Measurements from ENCODE around the gene API5.

API5 gene

DNA sequence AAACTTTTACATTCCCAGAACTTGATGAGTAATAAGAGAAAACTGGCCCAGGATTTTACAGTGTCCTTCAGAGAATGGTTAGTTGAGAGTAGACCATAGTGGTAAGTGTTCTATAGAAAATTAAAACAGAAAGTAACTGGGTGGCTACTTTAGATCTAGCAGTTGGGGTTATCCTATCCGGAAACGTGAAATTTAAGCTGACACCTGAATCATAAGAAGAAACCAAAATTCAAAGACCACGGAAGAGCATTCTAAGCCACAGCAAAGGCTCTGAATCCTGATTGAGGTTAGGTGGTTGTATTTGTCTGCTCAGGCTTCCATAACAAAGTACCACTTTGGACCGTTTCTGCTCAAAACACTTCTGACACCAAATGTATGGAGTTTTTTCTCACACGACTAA lies 80.9 kb downstream of the API5 start:
- in situ Hi-C loops (cut with MboI; ENCODE audit: low sequenced_read_pairs, unreplicated experiment) = no loop called here
- DNase-seq (ENCODE audit: low spot score) = no peak
- TF ChIP-seq, protein P1, sequence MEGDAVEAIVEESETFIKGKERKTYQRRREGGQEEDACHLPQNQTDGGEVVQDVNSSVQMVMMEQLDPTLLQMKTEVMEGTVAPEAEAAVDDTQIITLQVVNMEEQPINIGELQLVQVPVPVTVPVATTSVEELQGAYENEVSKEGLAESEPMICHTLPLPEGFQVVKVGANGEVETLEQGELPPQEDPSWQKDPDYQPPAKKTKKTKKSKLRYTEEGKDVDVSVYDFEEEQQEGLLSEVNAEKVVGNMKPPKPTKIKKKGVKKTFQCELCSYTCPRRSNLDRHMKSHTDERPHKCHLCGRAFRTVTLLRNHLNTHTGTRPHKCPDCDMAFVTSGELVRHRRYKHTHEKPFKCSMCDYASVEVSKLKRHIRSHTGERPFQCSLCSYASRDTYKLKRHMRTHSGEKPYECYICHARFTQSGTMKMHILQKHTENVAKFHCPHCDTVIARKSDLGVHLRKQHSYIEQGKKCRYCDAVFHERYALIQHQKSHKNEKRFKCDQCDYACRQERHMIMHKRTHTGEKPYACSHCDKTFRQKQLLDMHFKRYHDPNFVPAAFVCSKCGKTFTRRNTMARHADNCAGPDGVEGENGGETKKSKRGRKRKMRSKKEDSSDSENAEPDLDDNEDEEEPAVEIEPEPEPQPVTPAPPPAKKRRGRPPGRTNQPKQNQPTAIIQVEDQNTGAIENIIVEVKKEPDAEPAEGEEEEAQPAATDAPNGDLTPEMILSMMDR (IDR thresholded peaks at IDR 0.05; ENCODE audit: borderline replicate concordance, control extremely low read depth, extremely low read depth, insufficient read depth, missing control alignments) = no peak

DNA sequence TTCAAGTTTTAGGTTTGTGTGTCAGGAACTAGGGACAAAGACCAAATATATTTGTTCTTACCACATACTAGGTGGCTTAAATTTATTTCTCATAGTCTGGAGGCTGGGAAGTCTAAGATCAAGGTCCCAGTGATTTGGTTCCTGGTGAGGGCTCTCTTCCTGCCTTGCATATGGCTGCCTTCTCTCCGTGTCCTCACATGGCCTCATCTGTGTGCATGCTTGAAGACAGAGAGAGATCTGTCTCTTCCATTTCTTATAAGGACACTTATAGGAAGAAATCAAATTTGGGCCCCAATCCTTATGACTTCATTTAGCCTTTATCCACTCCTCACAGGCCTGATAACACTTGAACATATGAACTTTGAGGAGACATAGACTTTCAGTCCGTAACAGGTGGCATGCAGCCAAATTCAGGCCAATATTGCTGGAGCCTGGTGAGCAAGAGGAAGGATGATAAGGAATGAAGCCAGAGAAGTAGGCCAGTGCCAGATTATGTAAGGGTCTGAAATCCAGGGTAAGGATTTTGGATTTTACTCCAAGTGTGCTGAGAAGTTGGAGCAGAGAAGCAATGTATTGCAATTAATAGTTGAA lies 82.1 kb downstream of the API5 start:
- in situ Hi-C loops (cut with MboI; ENCODE audit: low sequenced_read_pairs, unreplicated experiment) = no loop called here
- TF ChIP-seq, protein P1 (IDR thresholded peaks at IDR 0.05; ENCODE audit: borderline replicate concordance, control extremely low read depth, extremely low read depth, insufficient read depth, missing control alignments) = no peak
- DNase-seq (ENCODE audit: low spot score) = no peak

Measured in GM13976 (cell line).